Measurements from ENCODE around the gene MSH3. TPM values are rescaled to one million over a fixed set of nuclear protein-coding genes. Genes with fewer than 3 reads are reported as not detected.
A peak's percentile ranks its signal among the peaks of the same experiment; 100 is the strongest.

MSH3 gene
- total and polyA plus RNA-seq, 8 donors = 2.1 to 11.5 (median 8.8) TPM

DNA sequence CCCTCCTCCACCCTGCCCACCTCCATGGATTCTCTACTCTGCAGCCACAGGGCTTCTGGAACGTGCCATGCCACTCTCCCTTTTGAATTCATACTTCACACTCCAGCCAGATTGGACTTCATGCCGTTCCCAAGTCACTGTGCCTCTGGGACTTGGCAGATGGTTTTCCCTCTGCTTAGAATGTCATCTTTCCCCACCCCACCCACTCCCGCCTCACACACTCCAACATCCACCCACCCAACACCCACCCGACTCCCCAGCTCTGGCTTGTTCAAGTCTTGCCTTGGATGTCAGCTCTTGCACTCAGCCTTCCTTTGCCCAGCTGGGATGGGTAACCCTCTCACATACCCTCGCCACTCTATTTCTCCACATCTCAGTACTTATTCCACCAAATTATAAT lies 142.4 kb downstream of the MSH3 start:
- H3K36me3 ChIP-seq = peaks cover 0 to 9% (median 0%) of the 10 kb centered on the region in 3 donors
- no peaks in the 10 kb centered on the region for H3K9me3 ChIP-seq
- H3K27me3 ChIP-seq = no peaks in the 10 kb centered on the region
- peaks cover 0 to 6% (median 5%) of the 10 kb centered on the region in 3 donors for H3K4me1 ChIP-seq
- H3K4me3 ChIP-seq = no peak overlapping the region
- FAIRE-seq = no peak
- DNase-seq = no peak
- 94 to 97% methylated on average over 5 of the region's 5 CpGs for WGBS, 2 donors
- intact Hi-C loops (cut with DNase I) = no loop called here
- ATAC-seq = no peak
- no peak overlapping the region for H3K27ac ChIP-seq
- TF ChIP-seq, protein P1, sequence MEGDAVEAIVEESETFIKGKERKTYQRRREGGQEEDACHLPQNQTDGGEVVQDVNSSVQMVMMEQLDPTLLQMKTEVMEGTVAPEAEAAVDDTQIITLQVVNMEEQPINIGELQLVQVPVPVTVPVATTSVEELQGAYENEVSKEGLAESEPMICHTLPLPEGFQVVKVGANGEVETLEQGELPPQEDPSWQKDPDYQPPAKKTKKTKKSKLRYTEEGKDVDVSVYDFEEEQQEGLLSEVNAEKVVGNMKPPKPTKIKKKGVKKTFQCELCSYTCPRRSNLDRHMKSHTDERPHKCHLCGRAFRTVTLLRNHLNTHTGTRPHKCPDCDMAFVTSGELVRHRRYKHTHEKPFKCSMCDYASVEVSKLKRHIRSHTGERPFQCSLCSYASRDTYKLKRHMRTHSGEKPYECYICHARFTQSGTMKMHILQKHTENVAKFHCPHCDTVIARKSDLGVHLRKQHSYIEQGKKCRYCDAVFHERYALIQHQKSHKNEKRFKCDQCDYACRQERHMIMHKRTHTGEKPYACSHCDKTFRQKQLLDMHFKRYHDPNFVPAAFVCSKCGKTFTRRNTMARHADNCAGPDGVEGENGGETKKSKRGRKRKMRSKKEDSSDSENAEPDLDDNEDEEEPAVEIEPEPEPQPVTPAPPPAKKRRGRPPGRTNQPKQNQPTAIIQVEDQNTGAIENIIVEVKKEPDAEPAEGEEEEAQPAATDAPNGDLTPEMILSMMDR (IDR thresholded peaks at IDR 0.05) = no peak

DNA sequence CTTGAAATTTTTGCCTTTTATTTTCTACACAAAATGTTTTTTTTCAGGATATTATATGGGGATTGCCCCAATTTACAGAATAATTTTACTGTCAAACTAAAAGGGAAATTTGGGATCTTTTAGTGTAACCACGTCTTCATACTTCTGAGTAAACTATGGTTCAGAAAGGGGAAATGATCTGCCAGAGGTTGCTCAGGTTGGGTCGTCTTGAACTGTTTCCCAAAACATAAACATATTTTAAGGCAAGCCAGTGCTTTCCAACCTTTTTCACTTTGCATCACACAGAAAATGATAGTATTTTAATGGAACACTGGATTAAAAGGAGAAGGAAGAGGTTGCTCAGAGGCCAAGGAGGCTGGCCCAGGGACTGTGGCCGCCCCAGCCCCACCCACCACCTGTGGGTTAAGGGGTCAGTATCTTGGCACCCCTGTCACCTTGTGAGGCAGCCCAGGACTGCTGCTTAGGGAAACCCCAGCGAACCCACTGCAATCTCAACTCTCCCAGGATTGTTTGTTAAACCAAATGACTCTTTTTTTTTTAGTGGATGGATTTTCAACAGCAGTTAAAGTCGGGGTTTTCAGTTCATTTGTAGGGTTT lies 143.1 kb downstream of the MSH3 start:
- 90% methylated on average over 5 of the region's 5 CpGs for WGBS, 2 donors
- ATAC-seq (no peak), FAIRE-seq (no peak), DNase-seq (no peak)
- Histone ChIP-seq H3K36me3 (peaks cover 0 to 9% (median 0%) of the 10 kb centered on the region in 3 donors), H3K4me3 (no peak overlapping the region), H3K27ac (no peak overlapping the region), H3K9me3 (no peaks in the 10 kb centered on the region), H3K4me1 (peaks cover 0 to 6% (median 5%) of the 10 kb centered on the region in 3 donors), H3K27me3 (no peaks in the 10 kb centered on the region)
- intact Hi-C loops (cut with DNase I) = no loop called here
- TF ChIP-seq, protein P1 (IDR thresholded peaks at IDR 0.05) = no peak

DNA sequence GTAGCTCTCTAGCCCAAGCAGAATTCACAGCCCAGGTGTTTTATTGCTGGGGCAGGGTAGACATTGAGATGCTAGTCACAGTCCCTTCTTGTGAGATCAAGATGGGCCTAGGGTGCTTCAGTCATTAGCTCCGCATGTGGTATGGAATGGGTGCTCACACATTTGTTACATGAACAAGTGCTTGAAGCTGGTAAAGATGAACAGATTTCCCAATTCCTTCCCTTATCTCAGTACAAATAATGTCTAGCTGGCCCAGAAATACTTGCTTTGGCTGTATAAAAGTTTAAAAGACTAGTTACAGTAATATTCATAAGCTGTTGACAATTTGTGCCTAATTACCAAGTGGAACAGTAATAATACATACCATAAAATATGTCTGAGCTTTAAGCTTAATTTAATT lies 143.7 kb downstream of the MSH3 start:
- intact Hi-C loops (cut with DNase I) = no loop called here
- FAIRE-seq = no peak
- TF ChIP-seq, protein P1 (IDR thresholded peaks at IDR 0.05) = no peak
- H3K4me1 ChIP-seq = peaks cover 0 to 6% (median 5%) of the 10 kb centered on the region in 3 donors
- no peaks in the 10 kb centered on the region for H3K27me3 ChIP-seq
- no peak overlapping the region for H3K4me3 ChIP-seq
- ATAC-seq = no peak
- no peak overlapping the region for H3K27ac ChIP-seq
- peaks cover 0 to 7% (median 0%) of the 10 kb centered on the region in 3 donors for H3K36me3 ChIP-seq
- no peak for DNase-seq
- H3K9me3 ChIP-seq = no peaks in the 10 kb centered on the region
- WGBS, 2 donors = 86 to 90% methylated on average over 1 of the region's 1 CpG

DNA sequence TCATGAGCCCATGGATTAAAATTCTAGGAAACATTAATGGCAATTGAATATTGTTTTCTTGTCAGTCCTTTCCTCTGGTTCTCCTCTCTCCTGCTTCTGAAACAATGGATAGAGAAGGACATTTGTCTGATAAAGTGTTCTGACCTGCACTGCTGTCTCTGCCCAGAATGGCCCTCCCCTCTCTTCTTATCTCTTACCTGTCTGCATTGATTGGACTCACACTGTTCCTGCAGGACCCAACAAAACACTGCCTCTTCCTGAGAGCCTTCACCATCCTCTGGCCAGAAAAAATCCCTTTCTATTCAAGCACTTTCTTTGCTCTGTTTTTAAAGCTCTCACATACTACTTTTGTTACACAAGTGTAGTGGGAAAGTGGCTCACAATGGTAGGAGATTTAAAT lies 144.2 kb downstream of the MSH3 start:
- Histone ChIP-seq H3K27ac (no peak overlapping the region), H3K4me3 (no peak overlapping the region), H3K27me3 (no peaks in the 10 kb centered on the region), H3K36me3 (peaks cover 0 to 3% (median 0%) of the 10 kb centered on the region in 3 donors), H3K9me3 (no peaks in the 10 kb centered on the region), H3K4me1 (peaks cover 0 to 6% (median 5%) of the 10 kb centered on the region in 3 donors)
- intact Hi-C loops (cut with DNase I) = no loop called here
- DNase-seq (no peak), ATAC-seq (peak in 3 of 4 donors; percentile 37 to 78 (median 56)), FAIRE-seq (no peak)
- TF ChIP-seq, protein P1 (IDR thresholded peaks at IDR 0.05) = no peak

DNA sequence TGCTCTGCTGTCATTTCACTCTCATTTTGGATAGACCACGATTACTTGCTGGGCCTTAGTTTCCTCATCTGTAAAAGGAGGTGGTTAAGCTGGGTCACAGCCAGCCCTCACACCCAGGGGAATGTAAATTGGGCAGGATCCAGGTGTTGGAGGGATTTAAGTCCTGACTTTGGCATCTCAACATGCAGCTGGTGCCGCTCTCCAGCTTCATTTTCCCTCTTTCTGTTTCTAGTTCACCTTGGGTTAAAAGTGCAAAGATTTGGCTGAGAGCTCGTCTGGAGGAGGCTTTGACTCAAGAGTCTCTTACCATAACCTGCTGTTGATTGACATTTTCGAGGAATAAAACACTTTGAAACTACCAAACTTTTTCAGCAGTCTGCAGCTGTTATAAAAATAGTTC lies 144.6 kb downstream of the MSH3 start:
- ATAC-seq (no peak), DNase-seq (no peak), FAIRE-seq (no peak)
- Histone ChIP-seq H3K4me3 (no peak overlapping the region), H3K4me1 (peaks cover 0 to 6% (median 5%) of the 10 kb centered on the region in 3 donors), H3K27ac (no peak overlapping the region), H3K9me3 (no peaks in the 10 kb centered on the region), H3K36me3 (peaks cover 0 to 3% (median 0%) of the 10 kb centered on the region in 3 donors), H3K27me3 (no peaks in the 10 kb centered on the region)
- TF ChIP-seq, protein P1 (IDR thresholded peaks at IDR 0.05) = no peak
- WGBS, 2 donors = 62 to 63% methylated on average over 4 of the region's 4 CpGs
- intact Hi-C loops (cut with DNase I) = no loop called here
